Measurements from ENCODE around the gene RFX3. TPM values are rescaled to one million over a fixed set of nuclear protein-coding genes. Genes with fewer than 3 reads are reported as not detected.

RFX3 gene
- total RNA-seq, 4 donors from 2014 or later, result 10.9 to 20.8 (median 13.7) TPM

- peaks cover 0 to 35% (median 14%) of the 10 kb centered on the region in 4 donors for H3K4me1 ChIP-seq
- H3K27ac ChIP-seq, result peak overlapping the region in 1 of 4 donors; percentile 100
- no peaks in the 10 kb centered on the region for H3K27me3 ChIP-seq
- no peak for DNase-seq (ENCODE audit: low spot score in 2 of 2)
- H3K9me3 ChIP-seq, result no peaks in the 10 kb centered on the region
- WGBS, 2 donors, result 76 to 87% methylated on average over 7 of the region's 7 CpGs
- peaks cover 0 to 7% (median 0%) of the 10 kb centered on the region in 3 donors for H3K36me3 ChIP-seq
- TF ChIP-seq EP300 (IDR thresholded peaks at IDR 0.05) (no peak), CTCF (IDR thresholded peaks at IDR 0.05) (no peak), POLR2A (IDR thresholded peaks at IDR 0.05) (no peak)
- no peak overlapping the region for H3K4me3 ChIP-seq
These were observed 2.6 kb upstream of the RFX3 start for GRCh38 chr9:3528451-3528850.

GRCh38 chr9:3526997-3527940, 1.5 kb upstream of the RFX3 start:
- Histone ChIP-seq H3K9me3 (no peaks in the 10 kb centered on the region), H3K4me1 (peaks cover 0 to 43% (median 15%) of the 10 kb centered on the region in 4 donors), H3K36me3 (peaks cover 0 to 7% (median 0%) of the 10 kb centered on the region in 3 donors), H3K4me3 (peak overlapping the region; percentile 49 to 93 (median 91)), H3K27ac (peak overlapping the region; percentile 99 to 100 (median 99)), H3K27me3 (no peaks in the 10 kb centered on the region)
- 16 to 23% methylated on average over 19 of the region's 19 CpGs for WGBS, 2 donors
- DNase-seq (ENCODE audit: low spot score in 2 of 2), result peak in 1 of 2 donors; percentile 20
- TF ChIP-seq EP300 (IDR thresholded peaks at IDR 0.05), result no peak
- no peak for TF ChIP-seq POLR2A (IDR thresholded peaks at IDR 0.05)
- TF ChIP-seq CTCF (IDR thresholded peaks at IDR 0.05), result no peak

- DNase-seq (ENCODE audit: low spot score in 2 of 2), result peak; percentile 82 to 85
- Histone ChIP-seq H3K36me3 (peaks cover 0 to 7% (median 0%) of the 10 kb centered on the region in 3 donors), H3K4me1 (peaks cover 0 to 46% (median 15%) of the 10 kb centered on the region in 4 donors), H3K27ac (peak overlapping the region; percentile 99 to 100 (median 99)), H3K9me3 (no peaks in the 10 kb centered on the region), H3K4me3 (peak overlapping the region; percentile 49 to 93 (median 91)), H3K27me3 (no peaks in the 10 kb centered on the region)
- TF ChIP-seq EP300 (IDR thresholded peaks at IDR 0.05), result peak; percentile 32 to 99
- peak; percentile 84 to 96 for TF ChIP-seq POLR2A (IDR thresholded peaks at IDR 0.05)
- TF ChIP-seq CTCF (IDR thresholded peaks at IDR 0.05), result peak in 1 of 5 experiments; percentile 49
- WGBS, 2 donors, result 0 to 1% methylated on average over 48 to 71 of the region's 74 CpGs
These were observed 580 bp upstream of the RFX3 start for GRCh38 chr9:3526165-3526996.

GRCh38 chr9:3525096-3525835, 535 bp downstream of the RFX3 start:
- WGBS, 2 donors, result 0% methylated on average over 14 to 43 of the region's 43 CpGs
- DNase-seq (ENCODE audit: low spot score in 2 of 2), result no peak
- TF ChIP-seq POLR2A (IDR thresholded peaks at IDR 0.05) (no peak), EP300 (IDR thresholded peaks at IDR 0.05) (no peak), CTCF (IDR thresholded peaks at IDR 0.05) (no peak)
- Histone ChIP-seq H3K36me3 (peaks cover 0 to 3% (median 0%) of the 10 kb centered on the region in 3 donors), H3K4me1 (peaks cover 0 to 46% (median 15%) of the 10 kb centered on the region in 4 donors), H3K4me3 (peak overlapping the region; percentile 49 to 93 (median 91)), H3K9me3 (no peaks in the 10 kb centered on the region), H3K27ac (peak overlapping the region; percentile 99 to 100 (median 99)), H3K27me3 (no peaks in the 10 kb centered on the region)
